DMS114 treated with DMSO at 0.1 percent for 48 hours (cell line): ENCODE results near the gene IL32.

Source experiments
- DNase-seq: peaks from one replicate; lab custom pipeline; 2025; ENCODE audit not compliant: unreplicated experiment; lab: John Stamatoyannopoulos, UW

The IL32 gene, protein sequence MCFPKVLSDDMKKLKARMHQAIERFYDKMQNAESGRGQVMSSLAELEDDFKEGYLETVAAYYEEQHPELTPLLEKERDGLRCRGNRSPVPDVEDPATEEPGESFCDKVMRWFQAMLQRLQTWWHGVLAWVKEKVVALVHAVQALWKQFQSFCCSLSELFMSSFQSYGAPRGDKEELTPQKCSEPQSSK

DNA sequence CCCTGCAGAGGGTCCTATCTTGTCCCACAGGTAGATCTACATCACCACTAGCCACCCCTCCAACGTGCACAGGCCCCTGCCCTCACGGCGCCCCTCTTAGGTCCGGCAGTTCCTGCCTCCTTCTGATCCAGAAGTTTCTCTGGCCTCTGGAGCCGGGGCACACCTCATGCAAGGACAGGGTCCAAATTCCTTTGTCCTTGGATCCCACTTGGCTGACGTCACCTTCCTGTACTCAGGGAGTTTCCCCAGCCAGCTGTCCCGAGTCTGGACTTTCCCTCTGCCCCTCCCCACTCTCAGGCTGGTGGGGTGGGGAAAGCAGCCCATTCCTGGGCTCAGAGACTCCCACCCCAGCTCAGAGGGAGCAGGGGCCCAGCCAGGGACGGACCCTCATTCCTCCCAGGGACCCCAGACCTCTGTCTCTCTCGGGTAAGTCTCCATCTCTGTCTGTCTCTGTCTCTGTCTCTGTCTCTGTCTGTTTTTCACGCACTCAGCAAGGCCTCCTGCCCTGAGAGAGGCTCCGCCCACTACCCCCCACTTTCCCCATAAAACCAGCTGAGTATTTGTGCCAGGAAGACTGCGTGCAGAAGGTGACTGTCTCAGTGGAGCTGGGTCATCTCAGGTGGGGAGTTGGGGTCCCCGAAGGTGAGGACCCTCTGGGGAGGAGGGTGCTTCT lies at the start of gene IL32:
Gene IL32, plus strand, starts transcription at position 572 of the 673 bp plus-strand sequence. CDS start 172 bp downstream, outside the sequence.
- DNase-seq: no peak

DNA sequence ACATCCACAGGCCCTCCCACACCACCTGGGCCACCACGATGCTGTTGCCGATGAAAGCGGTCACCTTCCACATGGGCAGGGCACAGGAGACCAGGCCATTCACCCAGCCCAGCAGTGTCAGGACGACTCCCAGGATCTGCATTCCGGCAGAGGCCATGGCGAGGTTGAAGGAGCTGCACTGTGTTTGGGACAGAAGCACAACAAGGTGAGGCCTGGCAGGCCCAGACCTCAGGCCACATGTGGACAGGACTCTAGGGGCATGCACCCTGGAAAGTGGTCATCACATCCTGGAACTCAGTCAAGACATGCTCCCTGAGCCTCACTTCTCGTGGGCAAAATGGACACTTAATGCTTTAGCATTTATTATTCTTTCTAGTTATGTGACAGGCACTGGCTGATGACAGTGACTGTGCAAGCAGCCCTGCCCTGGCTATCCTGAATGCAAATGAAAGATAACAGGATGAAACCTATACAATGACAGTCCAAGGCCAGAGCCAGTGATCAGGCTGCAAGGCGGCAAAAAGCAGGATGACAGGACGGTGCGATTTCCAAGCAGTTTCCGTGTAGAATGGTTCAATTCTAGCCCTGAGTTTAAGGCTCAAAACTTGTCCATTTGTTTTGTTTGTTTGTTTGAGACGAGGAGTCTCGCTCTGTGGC lies 49.4 kb upstream of the IL32 start:
- no peak for DNase-seq

DNA sequence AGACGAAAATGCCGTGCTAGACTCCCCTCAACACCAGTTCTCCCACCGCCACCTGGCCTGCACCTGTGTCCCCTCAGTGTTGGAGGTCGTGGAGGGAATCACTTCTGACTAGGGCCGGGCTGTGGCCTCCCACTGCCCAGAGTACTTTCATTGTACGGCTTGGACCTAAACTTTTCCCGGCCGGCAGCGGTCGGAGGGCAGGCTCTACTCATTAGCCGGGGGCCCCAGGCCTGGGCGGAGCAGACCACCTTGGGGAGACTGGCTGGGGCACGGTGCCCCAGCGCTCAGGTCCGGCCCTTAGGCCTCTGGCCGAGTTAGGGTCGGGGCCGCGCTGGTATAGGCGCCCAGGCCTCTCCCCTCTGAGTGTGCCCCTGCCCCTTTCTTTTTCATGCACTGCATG lies 48.1 kb upstream of the IL32 start:
- DNase-seq: no peak

DNA sequence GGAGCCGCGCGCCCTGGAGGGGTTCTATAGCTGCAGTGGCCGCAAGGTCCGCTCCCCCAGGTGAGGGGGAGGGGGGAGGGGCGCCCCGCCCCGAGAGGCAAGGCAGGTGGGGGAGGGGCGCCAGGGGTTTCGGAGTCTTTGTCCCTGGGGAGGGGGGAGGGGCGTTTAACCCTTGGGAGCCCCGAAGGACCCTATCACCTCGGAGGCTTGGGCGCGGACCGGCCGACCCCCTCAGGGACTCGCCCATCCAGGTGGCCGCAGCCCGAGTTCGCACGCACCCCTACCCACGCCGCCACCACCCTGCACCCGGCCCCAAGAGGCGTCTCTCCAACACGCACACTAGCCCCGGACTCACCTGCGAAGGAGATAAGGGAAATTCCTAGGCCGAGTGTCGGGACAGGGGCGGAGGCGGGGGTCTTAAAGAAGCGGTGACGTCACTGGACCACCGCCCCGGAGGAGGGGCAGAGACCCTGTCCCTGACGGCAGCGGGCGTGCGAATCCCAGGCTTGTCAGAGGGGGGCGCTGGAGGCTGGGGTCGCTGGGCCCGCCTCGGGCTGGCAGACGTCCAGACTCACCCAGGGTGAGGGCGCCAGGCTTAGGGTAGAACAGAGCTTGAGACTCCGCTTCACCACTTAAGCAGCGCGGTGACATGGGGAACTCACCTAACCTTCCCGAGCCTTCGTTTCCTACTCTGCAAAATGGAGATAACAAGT lies 47.5 kb upstream of the IL32 start, which contains the start of gene CLDN6:
Gene CLDN6, minus strand, starts transcription at position 390 of the 713 bp plus-strand sequence. CDS start 2,162 bp downstream, outside the sequence.
- DNase-seq: no peak

DNA sequence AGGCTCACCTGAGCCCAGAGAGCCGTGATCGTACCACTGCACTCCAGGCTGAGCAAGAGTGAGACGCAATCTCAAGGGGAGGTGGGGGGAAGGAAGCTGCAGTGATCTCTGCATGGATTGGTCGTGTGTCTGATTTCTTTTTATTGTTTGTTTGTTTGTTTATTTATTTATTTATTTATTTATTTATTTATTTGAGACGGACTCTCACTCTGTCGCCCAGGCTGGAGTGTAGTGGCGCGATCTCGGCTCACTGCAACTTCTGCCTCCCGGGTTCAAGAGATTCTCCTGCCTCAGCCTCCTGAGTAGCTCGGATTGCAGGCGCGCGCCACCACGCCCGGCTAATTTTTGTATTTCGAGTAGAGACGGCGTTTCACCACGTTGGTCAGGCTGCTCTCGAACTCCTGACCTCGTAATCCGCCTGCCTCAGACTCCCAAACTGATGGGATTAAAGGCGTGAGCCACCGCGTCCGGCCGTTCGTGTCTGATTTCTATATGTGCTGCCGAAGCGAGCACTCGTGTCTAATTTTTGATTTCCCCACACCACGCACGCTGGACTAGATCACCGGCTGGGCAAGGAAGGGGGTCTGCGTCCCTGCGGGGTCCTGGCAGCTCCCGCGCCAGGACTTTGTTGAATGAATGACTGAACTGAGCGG lies 45.7 kb upstream of the IL32 start:
- DNase-seq: no peak

DNA sequence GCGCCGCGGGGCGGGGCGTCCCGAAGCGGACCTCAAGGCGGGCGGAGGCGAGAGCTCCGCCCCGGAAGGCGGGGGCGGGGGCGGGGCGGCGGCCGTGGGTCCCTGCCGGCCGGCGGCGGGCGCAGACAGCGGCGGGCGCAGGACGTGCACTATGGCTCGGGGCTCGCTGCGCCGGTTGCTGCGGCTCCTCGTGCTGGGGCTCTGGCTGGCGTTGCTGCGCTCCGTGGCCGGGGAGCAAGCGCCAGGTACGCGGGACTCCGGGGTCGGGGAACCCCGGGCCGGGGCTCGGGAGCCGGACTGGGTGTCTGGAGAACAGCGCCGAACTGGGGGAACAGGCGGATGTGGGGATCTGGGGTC lies 45.2 kb upstream of the IL32 start, which contains the start of gene TNFRSF12A:
Gene TNFRSF12A, plus strand, starts transcription at position 122 of the 357 bp plus-strand sequence. Its CDS starts 30 bp downstream, at position 152.
- peak; percentile 37 for DNase-seq

DNA sequence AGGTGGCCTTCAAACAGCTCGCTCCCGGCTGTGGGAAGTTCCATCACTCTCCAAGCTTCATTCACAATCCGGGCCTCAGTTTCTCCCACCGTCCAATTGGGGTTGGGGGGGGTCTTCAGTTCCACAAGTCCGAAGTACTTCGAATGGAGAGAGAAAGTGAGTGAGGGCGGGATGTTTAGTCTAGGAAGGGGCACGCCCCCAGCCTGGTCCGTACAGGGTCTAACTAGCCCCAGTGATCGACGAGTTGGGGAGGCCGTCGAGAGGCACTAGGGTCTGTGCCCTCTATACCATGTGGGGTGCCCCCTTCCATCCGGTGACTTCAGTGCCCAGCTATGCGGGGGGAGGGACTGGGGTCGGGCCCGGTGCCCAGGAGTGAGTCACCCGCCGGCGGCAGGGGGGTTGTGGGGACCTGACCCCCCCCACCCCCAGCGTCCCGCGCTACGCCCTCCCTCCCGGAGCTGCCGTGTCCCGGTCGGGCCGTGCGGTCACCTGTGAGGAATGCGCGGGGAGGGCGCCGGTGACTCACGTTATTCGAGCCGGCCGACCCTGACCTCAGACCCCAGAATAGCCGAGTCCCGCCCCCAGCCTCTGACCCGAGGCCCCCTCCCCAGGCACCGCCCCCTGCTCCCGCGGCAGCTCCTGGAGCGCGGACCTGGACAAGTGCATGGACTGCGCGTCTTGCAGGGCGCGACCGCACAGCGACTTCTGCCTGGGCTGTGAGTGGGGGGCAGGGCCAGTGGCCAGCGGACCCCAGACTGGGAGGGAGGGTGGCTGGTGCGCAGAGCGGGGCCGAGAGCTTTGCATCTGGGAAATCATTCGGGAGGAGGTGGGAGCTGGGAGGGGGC lies 44.6 kb upstream of the IL32 start:
- peak; percentile 22 for DNase-seq

DNA sequence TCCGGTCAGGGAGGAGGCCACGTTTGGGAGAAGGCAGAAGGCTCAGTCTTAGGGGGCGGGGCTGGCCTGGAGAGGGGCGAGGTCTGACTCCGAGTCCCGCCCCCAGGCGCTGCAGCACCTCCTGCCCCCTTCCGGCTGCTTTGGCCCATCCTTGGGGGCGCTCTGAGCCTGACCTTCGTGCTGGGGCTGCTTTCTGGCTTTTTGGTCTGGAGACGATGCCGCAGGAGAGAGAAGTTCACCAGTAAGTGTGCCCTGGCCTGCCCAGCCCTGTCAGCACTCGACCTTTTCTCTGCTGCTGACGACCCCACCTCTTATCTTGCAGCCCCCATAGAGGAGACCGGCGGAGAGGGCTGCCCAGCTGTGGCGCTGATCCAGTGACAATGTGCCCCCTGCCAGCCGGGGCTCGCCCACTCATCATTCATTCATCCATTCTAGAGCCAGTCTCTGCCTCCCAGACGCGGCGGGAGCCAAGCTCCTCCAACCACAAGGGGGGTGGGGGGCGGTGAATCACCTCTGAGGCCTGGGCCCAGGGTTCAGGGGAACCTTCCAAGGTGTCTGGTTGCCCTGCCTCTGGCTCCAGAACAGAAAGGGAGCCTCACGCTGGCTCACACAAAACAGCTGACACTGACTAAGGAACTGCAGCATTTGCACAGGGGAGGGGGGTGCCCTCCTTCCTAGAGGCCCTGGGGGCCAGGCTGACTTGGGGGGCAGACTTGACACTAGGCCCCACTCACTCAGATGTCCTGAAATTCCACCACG lies 43.8 kb upstream of the IL32 start:
- DNase-seq: peak; percentile 68

DNA sequence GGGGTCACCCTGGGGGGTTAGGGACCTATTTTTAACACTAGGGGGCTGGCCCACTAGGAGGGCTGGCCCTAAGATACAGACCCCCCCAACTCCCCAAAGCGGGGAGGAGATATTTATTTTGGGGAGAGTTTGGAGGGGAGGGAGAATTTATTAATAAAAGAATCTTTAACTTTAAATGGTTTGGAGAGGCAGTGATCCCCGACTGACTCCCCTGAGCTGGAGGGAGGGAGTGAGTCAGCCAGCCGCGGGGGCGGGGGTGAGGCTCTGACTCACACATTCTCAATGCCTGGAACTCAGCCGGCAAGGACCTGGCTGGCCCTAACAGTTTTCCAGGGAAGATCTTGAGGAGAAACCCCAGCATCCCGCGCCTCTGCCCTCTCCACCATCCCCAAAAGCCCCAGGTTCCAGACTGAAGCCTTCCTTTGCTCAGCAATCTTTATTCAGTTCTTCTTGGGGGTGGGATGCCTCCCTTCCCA lies 43.2 kb upstream of the IL32 start:
- peak; percentile 13 for DNase-seq

DNA sequence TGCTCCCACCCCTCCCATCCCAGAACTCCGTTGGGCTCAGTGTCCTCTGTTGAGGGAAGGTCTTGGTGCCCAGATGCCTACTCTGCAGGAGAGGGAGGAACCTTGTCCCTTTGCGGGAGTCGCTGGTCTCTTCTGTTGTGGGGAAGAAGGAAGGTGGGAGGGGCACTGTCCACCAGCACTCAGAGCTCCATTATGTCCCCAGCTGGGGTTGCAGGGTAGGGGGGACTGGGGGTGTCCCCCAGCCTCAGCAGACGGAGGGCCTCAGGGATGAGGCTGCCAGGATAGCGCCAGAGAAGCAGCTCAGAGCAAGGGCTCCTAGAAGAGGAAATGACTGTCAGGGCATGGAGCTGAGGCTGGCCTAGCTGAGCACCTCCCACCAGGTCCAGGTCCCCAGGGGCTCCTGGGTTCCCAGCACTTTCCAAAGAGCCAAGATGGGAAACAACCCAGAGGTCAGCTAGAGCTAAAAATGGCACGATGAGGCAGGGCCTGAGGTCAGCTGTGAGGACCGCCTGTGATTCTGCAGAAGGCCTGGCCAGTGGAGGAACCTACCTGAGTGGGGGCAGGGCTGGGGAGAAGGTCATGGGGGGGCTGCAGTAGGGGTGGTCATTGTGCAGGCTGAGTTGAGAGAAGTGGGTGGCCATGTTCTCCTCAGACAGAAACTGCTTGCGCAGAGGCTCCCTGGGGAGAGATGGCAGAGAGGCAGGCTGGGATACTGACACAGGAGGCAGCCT lies 42.6 kb upstream of the IL32 start:
- DNase-seq: no peak

DNA sequence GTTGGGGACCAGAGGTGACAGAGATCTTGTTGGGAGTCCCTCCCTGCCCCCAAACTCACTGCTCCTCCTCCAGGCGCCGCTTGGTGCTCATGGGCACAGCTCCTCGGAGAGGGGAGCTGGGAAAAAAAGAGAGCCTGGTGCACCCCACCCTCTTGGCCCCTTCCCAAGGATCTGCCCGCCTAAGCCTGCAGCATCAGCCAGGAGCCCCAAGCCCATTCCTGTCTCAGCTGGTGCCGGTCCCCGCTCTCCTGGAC lies 42.1 kb upstream of the IL32 start:
- peak; percentile 40 for DNase-seq

DNA sequence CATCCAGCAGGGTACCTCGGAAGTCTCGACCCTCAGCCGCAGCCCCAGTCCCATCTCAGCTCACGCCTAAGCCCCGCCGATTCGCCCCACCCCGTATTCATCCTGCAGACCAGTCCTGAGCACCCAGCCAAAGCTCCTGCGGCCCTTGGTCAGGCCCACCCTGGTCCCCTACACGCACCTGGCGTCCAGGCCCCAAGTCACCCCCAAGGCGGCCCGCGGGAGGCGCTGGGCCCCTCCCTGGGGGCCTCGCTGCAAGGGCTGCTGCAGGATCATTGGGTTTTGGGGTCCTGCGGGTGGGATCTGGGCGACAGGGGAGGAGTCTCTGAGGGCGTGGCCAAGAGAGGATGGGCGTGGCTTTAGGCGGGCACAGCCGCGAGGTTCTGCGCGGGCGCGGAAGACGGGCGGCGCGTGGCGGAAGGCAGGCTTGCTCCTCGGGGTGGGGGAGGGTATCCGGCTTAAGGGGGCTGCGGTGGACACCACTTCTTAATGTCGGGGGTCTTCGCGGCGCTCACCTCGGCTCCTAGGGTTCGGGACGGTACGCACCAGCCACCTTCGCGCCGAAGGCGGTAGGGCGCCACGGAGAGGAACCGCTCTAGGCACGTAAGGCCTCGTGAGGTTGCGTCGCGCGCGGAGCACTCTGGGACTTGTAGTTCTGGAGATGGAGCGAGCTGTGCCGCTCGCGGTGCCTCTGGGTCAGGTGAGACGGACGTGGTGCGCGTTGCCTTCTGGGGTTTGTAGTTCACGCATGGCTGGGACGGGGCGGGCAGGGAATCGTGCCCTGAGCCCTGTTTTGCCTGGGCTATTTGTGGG lies 41.6 kb upstream of the IL32 start, which contains the start of the genes HCFC1R1 and THOC6:
Gene HCFC1R1, minus strand, starts transcription at position 274 of the 810 bp plus-strand sequence. Its CDS starts 1 bp downstream, at position 273.
Gene THOC6, plus strand, starts transcription at position 367 of the 810 bp plus-strand sequence. Its CDS starts 292 bp downstream, at position 659.
- DNase-seq: peak; percentile 92

DNA sequence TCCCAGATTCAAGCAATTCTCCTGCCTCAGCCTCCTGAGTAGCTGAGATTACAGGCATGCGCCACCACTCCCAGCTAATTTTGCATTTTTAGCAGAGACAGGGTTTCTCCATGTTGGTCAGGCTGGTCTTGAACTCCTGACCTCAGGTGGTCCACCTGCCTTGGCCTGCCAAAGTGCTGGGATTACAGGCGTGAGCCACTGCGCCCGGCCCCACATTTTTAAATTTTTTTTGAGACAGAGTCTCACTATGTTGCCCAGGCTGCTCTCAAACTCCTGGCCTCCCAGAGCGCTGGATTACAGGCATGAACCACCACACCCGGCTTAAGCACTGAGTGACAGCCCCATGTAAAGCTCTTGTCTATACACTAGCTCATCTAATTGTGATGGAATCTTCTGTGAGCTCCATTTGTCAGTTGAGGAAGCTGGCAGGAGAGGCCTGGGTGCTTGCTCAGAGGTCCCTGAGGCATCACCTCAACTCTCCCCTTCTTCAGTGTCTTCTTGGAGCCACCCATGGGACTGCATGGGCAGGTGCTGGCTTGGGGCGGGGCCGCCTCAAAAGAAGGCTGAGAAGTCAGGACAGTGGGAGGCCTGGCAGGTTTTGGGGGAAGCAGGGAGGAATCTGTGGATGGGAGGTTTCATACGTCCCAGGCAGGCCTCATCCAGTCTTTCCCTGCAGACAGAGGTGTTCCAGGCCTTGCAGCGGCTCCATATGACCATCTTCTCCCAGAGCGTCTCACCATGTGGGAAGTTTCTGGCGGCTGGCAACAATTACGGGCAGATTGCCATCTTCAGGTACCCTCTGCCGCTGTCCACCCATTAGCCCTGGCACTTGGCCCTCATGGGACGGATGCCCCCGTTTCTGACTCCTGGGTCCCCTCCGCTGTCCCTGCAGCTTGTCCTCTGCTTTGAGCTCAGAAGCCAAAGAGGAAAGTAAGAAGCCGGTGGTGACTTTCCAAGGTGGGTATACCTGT lies 40.1 kb upstream of the IL32 start:
- no peak for DNase-seq

DNA sequence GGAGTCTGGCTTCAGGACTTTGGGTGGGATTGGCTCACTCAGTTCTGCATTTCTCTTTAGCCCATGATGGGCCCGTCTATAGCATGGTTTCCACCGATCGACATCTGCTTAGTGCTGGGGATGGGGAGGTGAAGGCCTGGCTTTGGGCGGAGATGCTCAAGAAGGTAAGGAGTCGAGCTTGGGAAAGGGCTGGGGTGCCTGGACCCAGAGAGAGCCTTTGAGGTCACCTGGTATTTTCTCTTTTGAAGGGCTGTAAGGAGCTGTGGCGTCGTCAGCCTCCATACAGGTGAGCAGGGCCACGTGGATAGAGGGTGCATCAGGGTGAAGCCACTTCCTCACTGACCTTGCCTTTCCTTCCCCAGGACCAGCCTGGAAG lies 39.4 kb upstream of the IL32 start:
- no peak for DNase-seq

DNA sequence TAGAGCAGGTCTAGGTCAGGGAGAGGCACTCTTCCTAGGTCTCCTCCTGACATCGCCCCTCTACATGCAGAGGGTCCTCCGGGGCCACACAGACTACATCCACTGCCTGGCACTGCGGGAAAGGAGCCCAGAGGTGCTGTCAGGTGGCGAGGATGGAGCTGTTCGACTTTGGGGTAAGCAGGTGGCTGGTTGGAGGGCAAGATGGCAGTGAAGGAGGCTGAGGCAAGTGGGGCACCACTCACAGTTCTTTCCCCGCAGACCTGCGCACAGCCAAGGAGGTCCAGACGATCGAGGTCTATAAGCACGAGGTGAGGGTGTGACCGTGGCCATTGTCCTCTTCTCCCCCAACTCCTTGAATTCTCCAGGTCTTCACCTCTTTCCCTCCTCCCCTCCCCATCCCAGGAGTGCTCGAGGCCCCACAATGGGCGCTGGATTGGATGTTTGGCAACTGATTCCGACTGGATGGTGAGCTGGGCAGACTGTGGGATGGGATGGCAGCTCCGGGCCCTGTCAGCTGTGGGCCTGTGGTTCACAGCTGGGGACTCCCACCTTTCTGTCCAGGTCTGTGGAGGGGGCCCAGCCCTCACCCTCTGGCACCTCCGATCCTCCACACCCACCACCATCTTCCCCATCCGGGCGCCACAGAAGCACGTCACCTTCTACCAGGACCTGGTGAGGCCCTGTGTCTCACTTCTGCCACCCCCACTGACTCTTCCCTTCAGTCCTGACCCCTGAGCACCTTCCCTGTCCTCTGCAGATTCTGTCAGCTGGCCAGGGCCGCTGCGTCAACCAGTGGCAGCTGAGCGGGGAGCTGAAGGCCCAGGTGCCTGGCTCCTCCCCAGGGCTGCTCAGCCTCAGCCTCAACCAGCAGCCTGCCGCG lies 38.6 kb upstream of the IL32 start:
- no peak for DNase-seq

DNA sequence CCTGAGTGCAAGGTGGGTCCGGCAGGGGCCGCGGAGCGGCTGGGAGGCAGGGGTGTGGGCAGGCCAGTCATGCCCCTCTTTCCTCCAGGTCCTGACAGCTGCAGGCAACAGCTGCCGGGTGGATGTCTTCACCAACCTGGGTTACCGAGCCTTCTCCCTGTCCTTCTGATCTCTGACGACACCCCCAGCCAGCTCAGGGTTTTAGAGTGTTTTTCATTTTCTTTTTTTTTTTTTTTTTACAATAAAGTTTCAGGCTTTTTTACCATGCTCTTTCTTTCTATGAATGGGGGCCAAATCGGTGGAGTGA lies 38.0 kb upstream of the IL32 start:
- DNase-seq: no peak
